ENCODE measurements around the gene SSTR3.

- peak; percentile 86 to 98 (median 92) for TF ChIP-seq CTCF (IDR thresholded peaks at IDR 0.05)
- no peak for TF ChIP-seq POLR2A (IDR thresholded peaks at IDR 0.05)
Measured at GRCh38 chr22:37166675-37167066, 45.6 kb downstream of the SSTR3 start.
